ENCODE data around the gene FADS1. TPM values are rescaled to one million over a fixed set of nuclear protein-coding genes. Genes with fewer than 3 reads are reported as not detected.

Gene FADS1
- total and polyA plus RNA-seq, 2 of the 8 experiments (the other 6 are each of a cell fraction or from before 2014, with no cell fraction given): 115 to 141 TPM

- Histone ChIP-seq H3K4me2 (ENCODE audit: insufficient read depth in 1 of 2, low read depth in 2 of 2, low read length in 2 of 2) (no peak overlapping the region), H3K36me3 (ENCODE audit: control insufficient read depth in 2 of 4, insufficient read depth in 4 of 4, low read length in 3 of 4) (no peaks in the 10 kb centered on the region), H4K20me1 (replicated peaks in 1 of 2; ENCODE audit: control insufficient read depth in 1 of 2, insufficient read depth in 2 of 2, low read length in 2 of 2) (no peaks in the 10 kb centered on the region), H4K91ac (replicated peaks; ENCODE audit: insufficient read length, low read length) (no peak overlapping the region), H4K8ac (ENCODE audit: extremely low read depth, insufficient read depth, low read length) (no peak overlapping the region), H3K56ac (replicated peaks; ENCODE audit: insufficient read length, low read depth, low read length) (no peak overlapping the region), H4K5ac (ENCODE audit: insufficient read length, low read depth, low read length) (no peak overlapping the region), H3K4me1 (replicated peaks in 1 of 4; ENCODE audit: control insufficient read depth in 3 of 4, insufficient read depth in 4 of 4, low read length in 3 of 4) (peaks cover 0 to 26% (median 16%) of the 10 kb centered on the region in 4 experiments; a peak in 6 of 7 replicates), H2BK20ac (ENCODE audit: low read length) (no peak overlapping the region; the same call in 1 of the 2 replicates), H2AFZ (ENCODE audit: low read length) (no peak overlapping the region), H3K23ac (ENCODE audit: insufficient read length) (no peak overlapping the region), H3K27ac (ENCODE audit: low read depth, low read length) (no peak overlapping the region), H3K79me2 (ENCODE audit: control insufficient read depth in 1 of 2, insufficient read depth in 2 of 2, low read length in 2 of 2) (no peaks in the 10 kb centered on the region), H3K4me3 (ENCODE audit: extremely low read depth in 1 of 4, insufficient read depth in 2 of 4, low read depth in 3 of 4, low read length in 4 of 4) (no peak overlapping the region), H2BK120ac (replicated peaks; ENCODE audit: low read depth, low read length) (no peak overlapping the region), H3K18ac (ENCODE audit: extremely low read depth, low read length) (no peak overlapping the region), H2BK5ac (ENCODE audit: low read depth, low read length) (no peak overlapping the region), H2AK5ac (ENCODE audit: low read depth, low read length) (no peak overlapping the region), H2BK15ac (ENCODE audit: low read length) (0 out of 2 replicates have a peak overlapping the region, but pooled peaks have one; percentile 31), H3K14ac (ENCODE audit: insufficient read length) (no peak overlapping the region), H3K4ac (replicated peaks; ENCODE audit: insufficient read length, low read depth, low read length) (no peak overlapping the region), H3K23me2 (ENCODE audit: low read depth, low read length) (no peaks in the 10 kb centered on the region), H3K27me3 (replicated peaks in 1 of 4; ENCODE audit: control insufficient read depth in 3 of 4, extremely low read depth in 1 of 4, insufficient read depth in 3 of 4, low read length in 3 of 4) (no peaks in the 10 kb centered on the region; a peak in 1 of 7 replicates), H2BK12ac (ENCODE audit: low read depth, low read length) (no peak overlapping the region), H3K79me1 (ENCODE audit: low read depth, low read length) (no peaks in the 10 kb centered on the region), H3K9me3 (ENCODE audit: insufficient read depth in 2 of 2, low read depth in 1 of 2, low read length in 1 of 2) (no peaks in the 10 kb centered on the region), H3K9ac (replicated peaks in 1 of 4; ENCODE audit: extremely low read depth in 1 of 4, low read depth in 3 of 4, low read length in 3 of 4) (no peak overlapping the region)
- ChIA-PET CTCF (ENCODE audit: partially characterized antibody) (interaction anchor here (1.0 to 4.9 kb wide), 3 partner anchors 9 to 24 kb away, joined by 3 to 52 read pairs (median 4); no protein-coding TSS in a partner anchor), POLR2A (ENCODE audit: partially characterized antibody) (interaction anchor here (2.2 to 4.0 kb wide), 2 partner anchors 15 to 19 kb away, joined by 11 to 16 read pairs; partner anchors contain the start of genes FEN1 and TMEM258)
- DNase-seq (ENCODE audit: low read depth in 1 of 2, low spot score in 2 of 2) (no peak), FAIRE-seq (no peak)
- TF ChIP-seq NANOG (IDR thresholded peaks at IDR 0.05; ENCODE audit: insufficient read depth, low read depth, low read length, poor library complexity, severe bottlenecking): no peak
- TF ChIP-seq JUN (IDR thresholded peaks at IDR 0.05; ENCODE audit: low read depth, low read length): no peak
- no peak for TF ChIP-seq TEAD4 (IDR thresholded peaks at IDR 0.05; ENCODE audit: low read depth, low read length)
- TF ChIP-seq CTCF (IDR thresholded peaks at IDR 0.05; ENCODE audit: control extremely low read depth in 1 of 3, insufficient read depth in 1 of 3, low read depth in 1 of 3, low read length in 3 of 3): no peak
- TF ChIP-seq CBX8 (IDR thresholded peaks at IDR 0.05; ENCODE audit: borderline replicate concordance, low read depth, low read length): no peak
- TF ChIP-seq KDM1A (IDR thresholded peaks at IDR 0.05; ENCODE audit: borderline replicate concordance, low read length): no peak
- no peak for TF ChIP-seq PHF8 (conservative IDR thresholded peaks at IDR 0.05; ENCODE audit: low read depth, low read length)
- no peak for TF ChIP-seq RNF2 (IDR thresholded peaks at IDR 0.05; ENCODE audit: borderline replicate concordance, low read depth, low read length, missing control alignments, poor library complexity, severe bottlenecking)
- TF ChIP-seq KDM5A (IDR thresholded peaks at IDR 0.05; ENCODE audit: low read length): no peak
- no peak for TF ChIP-seq CHD2 (IDR thresholded peaks at IDR 0.05; ENCODE audit: low read length)
- TF ChIP-seq ASH2L (IDR thresholded peaks at IDR 0.05; ENCODE audit: low read length): no peak
- 79% methylated on average over 10 of the region's 10 CpGs; no CpG with 5 or more reads in 1 of the 2 experiments for WGBS, 2 experiments (ENCODE audit: extremely low coverage in 1 of 2, insufficient coverage in 1 of 2, insufficient read length in 1 of 2, insufficient replicate concordance in 2 of 2, low coverage in 1 of 2, low lambda C conversion rate in 2 of 2, missing lambda C conversion rate in 1 of 2)
Observed at GRCh38 chr11:61773356-61773755, 43.4 kb downstream of the FADS1 start.
